GM10248 (cell line): ENCODE results near the gene ASB12.

Experiments
- CTCF ChIA-PET: fragments of 300-600 bp; sonication (Branson Sonifier 250); formaldehyde crosslinking; extraction: SDS; loops from one replicate; lab custom pipeline; 2021; ENCODE audit warnings: antibody characterized with exemption; lab: Yijun Ruan, JAX
- POLR2A ChIA-PET: fragments of 350-650 bp; sonication (Branson Sonifier 250); formaldehyde crosslinking; extraction: SDS; loops from one replicate; lab custom pipeline; 2020; ENCODE audit warnings: antibody characterized with exemption; lab: Yijun Ruan, JAX
- DNase-seq: peaks from one replicate; pipeline ENCODE4 v3.0.0; 2012; ENCODE audit errors: extremely low spot score
- TF ChIP-seq, protein P1 (sequence below): IDR thresholded peaks from 2 replicates; pipeline ENCODE4 v1.5.1; 2012; ENCODE audit warnings: mild to moderate bottlenecking, low read depth; ENCODE audit errors: extremely low read depth, missing control alignments, control extremely low read depth

Gene ASB12

DNA sequence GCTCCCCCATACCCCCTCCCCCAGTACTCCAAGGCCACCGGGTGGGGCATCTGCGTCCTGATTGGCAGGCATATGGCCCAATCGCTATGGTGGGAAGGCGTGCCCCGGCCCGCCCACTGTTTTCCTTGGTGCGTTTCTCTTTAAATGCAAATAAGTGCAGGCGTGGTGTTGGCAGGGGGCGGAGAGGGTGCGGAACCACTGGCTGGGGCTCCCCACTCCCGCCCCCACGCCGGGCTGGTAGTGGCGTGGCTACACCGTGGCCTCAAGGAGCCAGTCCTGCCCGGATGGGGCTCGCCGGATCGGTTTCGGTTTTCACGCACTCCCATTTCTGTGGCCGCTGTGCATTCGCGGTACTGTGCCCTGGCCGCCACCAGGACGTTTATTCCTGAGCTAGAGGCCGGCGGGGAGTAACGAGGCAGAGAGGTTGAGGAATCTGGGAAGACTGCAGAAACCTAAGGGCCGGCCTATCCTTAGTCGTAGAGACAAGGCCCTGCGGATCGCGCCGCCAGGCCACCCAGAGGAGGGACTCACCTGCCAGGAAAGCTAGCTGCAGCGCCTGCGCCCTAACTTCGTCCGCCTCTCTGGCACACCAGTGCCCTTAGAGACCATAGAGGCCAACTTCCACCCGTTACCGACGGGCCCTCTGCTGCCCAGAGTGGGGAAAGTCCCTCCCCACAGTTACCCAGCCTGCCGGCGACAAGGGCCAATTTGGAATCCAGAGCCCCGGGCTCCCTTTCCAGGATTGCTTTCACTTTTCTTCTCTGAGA lies 24.5 kb downstream of the ASB12 start:
- POLR2A ChIA-PET = no interaction called here
- CTCF ChIA-PET = no interaction called here
- peak; percentile 88 for DNase-seq
- TF ChIP-seq, protein P1, sequence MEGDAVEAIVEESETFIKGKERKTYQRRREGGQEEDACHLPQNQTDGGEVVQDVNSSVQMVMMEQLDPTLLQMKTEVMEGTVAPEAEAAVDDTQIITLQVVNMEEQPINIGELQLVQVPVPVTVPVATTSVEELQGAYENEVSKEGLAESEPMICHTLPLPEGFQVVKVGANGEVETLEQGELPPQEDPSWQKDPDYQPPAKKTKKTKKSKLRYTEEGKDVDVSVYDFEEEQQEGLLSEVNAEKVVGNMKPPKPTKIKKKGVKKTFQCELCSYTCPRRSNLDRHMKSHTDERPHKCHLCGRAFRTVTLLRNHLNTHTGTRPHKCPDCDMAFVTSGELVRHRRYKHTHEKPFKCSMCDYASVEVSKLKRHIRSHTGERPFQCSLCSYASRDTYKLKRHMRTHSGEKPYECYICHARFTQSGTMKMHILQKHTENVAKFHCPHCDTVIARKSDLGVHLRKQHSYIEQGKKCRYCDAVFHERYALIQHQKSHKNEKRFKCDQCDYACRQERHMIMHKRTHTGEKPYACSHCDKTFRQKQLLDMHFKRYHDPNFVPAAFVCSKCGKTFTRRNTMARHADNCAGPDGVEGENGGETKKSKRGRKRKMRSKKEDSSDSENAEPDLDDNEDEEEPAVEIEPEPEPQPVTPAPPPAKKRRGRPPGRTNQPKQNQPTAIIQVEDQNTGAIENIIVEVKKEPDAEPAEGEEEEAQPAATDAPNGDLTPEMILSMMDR = no peak

DNA sequence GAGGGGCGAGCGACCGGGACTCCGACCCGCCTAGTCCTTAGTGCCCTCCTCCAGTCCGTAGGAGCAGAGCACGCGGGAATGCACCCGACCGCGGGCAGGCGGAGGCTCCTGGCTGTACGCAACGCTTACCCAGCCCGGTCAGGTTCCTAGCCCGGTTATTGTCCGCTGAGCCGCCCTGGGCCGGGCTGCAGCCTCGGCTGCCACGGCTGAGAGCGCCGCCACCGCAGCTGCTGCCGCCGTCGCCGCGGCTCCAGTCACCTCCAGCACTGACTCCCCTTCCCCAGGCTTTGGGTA lies 25.0 kb downstream of the ASB12 start, which contains the start of gene AMER1:
Gene AMER1, minus strand, starts transcription at position 268 of the 294 bp plus-strand sequence. CDS start 12,422 bp downstream, outside the sequence.
- DNase-seq = no peak
- TF ChIP-seq, protein P1 = no peak
- CTCF ChIA-PET = no interaction called here
- POLR2A ChIA-PET = no interaction called here

DNA sequence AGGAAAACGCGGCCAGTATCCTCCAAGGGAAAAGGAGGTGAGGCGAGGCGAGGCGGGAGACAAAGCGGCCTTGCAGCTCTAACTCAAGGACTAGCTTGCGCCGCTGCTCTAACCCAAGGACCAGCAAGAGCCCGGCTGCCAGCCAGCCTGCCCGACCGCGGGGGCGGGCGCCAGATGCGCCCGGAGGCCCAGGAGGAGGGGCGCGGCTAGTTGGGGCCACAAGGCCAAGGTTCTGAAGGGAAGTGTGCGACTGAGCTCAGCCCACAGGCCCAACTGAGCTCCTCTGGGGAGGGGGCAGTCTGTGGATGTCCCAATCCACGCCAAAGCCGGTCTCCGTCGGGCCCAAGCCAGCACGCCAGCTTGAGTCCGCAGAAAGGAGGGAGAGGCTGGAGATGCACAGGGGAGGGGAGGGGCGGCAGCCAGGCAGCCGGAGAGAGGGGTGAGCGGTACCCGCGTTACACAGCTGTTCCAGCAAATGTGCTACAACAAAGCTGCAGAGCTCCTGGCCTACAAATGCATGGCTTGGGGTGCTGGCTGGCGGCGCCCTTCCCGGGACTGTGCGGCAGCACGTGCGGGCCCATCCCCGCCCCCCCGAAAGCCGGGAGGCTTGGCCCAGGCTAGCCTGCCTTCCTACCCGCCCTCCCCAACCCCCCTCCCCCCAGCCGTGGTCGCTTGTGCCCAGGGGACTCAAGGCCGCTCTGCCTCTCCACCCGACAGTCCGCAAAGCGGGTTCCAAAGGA lies 25.5 kb downstream of the ASB12 start:
- peak; percentile 35 for DNase-seq
- TF ChIP-seq, protein P1 = no peak
- CTCF ChIA-PET = no interaction called here
- POLR2A ChIA-PET = no interaction called here

DNA sequence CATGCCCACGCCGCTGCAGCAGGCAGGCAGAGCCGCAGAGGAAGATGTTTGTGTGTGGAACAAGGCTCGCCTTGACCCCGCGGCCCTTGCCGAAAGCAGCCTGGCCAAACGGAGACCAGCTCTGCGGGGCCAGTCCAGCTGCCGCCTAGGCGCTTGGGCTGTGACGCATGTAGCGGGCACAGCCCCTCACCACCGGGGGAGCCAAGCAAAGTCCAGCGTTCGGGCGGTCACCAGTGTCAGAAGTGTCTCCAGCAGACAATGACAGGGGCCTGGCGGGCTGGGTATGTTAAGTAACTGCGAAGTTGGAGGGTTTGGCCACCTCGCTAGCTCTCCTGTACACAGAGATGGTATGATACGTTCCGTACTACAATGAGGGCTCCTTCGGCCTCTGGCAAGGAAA lies 26.2 kb downstream of the ASB12 start:
- ChIA-PET CTCF (no interaction called here), POLR2A (no interaction called here)
- TF ChIP-seq, protein P1 = no peak
- DNase-seq = no peak

DNA sequence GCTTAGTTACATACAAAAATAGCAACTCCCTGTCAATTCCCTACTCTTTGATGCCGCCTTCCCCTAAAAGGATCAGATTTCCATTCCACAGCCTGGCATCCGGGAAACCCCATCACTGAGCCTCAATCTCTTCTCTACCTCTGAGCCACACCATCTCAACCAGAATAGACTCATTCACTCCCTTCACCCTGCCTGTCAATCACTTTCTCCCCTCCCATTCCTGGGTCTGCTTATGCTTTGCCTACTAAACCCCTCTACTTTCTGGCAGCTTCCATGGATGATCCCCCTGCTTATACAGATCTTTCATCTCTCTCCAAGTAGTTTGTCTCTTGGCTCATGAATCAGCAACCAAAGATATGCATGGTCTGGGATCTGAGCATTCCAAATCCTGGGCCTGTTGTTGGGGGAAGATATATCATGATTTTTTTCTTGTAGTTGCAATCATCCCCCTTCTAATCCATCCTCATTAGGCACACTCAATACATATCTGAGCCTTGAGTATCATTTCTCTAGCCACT lies 27.5 kb downstream of the ASB12 start:
- TF ChIP-seq, protein P1 = no peak
- CTCF ChIA-PET = no interaction called here
- no peak for DNase-seq
- POLR2A ChIA-PET = no interaction called here

DNA sequence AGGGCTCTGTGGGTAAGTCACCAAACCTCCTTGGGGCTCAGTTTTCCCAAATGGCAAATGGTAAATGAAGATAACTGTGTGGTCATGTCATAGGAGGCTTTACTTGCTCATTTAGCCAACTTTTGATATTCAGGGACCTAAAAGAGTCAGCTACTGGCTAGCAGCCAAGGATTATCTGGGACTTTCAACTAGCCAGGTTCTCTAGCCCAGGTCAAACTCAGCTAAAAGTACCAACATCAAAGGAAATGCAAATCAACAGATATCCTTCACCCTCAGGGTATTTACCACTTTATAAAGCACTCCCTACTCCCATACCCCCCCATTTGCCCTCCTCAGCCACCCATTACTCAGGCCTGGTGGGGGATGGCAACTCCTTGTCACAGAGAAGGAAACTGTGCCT lies 32.4 kb downstream of the ASB12 start:
- ChIA-PET POLR2A (no interaction called here), CTCF (no interaction called here)
- no peak for DNase-seq
- TF ChIP-seq, protein P1 = no peak
